Tibial nerve (tissue), 4 donors: ENCODE data around the gene TSHZ2.

Experiments
- EP300 ChIP-seq, 2 donors: sonication (generic); formaldehyde crosslinking; IDR thresholded peaks; one replicate each; pipeline ENCODE4 v1.6.1; 2017; ENCODE audit warnings: antibody characterized with exemption in 2 of 2, mild to moderate bottlenecking in 1 of 2
- POLR2A ChIP-seq, 2 donors: fragments of 450-650 bp; IDR thresholded peaks; one replicate each; pipeline ENCODE4 v1.6.1; 2017; ENCODE audit warnings: antibody characterized with exemption in 2 of 2, mild to moderate bottlenecking in 2 of 2, moderate library complexity in 2 of 2
- TF ChIP-seq, protein P1 (sequence below), 5 experiments: fragments of 200-600 bp in 3 of 5; fragments of 450-650 bp in 2 of 5; sonication (generic) in 3 of 5; IDR thresholded peaks; one replicate each; pipeline ENCODE4 v1.5.1; 2016 to 2019; ENCODE audit warnings: antibody characterized with exemption in 5 of 5, mild to moderate bottlenecking in 3 of 5, moderate library complexity in 2 of 5

DNA sequence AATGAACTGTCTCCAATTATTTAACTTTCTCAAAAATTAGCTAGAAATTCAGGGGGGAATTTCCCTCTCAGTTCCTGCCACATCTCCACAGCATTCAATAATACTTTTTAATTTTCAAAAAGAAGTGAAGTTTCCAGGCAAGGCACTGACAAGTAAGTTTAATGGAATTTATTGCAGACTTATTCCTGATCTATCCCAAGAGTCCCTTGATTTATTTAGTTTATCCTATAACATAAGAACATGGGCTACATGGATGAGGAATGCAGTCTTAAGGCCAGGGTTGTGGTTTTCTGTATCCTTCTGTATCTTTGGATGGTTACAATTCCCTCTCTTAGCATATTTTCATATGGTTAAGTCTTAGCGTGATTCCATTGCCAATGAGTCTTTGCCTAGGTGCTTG lies 126.5 kb downstream of the TSHZ2 start:
- TF ChIP-seq, protein P1, sequence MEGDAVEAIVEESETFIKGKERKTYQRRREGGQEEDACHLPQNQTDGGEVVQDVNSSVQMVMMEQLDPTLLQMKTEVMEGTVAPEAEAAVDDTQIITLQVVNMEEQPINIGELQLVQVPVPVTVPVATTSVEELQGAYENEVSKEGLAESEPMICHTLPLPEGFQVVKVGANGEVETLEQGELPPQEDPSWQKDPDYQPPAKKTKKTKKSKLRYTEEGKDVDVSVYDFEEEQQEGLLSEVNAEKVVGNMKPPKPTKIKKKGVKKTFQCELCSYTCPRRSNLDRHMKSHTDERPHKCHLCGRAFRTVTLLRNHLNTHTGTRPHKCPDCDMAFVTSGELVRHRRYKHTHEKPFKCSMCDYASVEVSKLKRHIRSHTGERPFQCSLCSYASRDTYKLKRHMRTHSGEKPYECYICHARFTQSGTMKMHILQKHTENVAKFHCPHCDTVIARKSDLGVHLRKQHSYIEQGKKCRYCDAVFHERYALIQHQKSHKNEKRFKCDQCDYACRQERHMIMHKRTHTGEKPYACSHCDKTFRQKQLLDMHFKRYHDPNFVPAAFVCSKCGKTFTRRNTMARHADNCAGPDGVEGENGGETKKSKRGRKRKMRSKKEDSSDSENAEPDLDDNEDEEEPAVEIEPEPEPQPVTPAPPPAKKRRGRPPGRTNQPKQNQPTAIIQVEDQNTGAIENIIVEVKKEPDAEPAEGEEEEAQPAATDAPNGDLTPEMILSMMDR (IDR thresholded peaks at IDR 0.05): no peak
- TF ChIP-seq POLR2A (IDR thresholded peaks at IDR 0.05): no peak
- no peak for TF ChIP-seq EP300 (IDR thresholded peaks at IDR 0.05)
